GM12892 (cell line): ENCODE measurements around the gene ZCCHC8.

Experiments used
- POLR2A ChIP-seq: IDR thresholded peaks from 2 replicates; pipeline ENCODE4 v1.6.1; 2011; ENCODE audit warnings: low read depth, low read length, control low read depth
- POLR2AphosphoS5 ChIP-seq: IDR thresholded peaks from 2 replicates; pipeline ENCODE4 v1.6.1; 2011; ENCODE audit warnings: low read depth, low read length, control low read depth
- TAF1 ChIP-seq: IDR thresholded peaks from 2 replicates; pipeline ENCODE4 v1.6.1; 2011; ENCODE audit warnings: low read depth, mild to moderate bottlenecking, control low read depth, low read length, borderline replicate concordance

- no peak for TF ChIP-seq POLR2A
- TF ChIP-seq POLR2AphosphoS5, result no peak
- 0 out of 2 replicates have a peak, but pooled peaks have one; percentile 25 for TF ChIP-seq TAF1
Observed at GRCh38 chr12:122499991-122500684, 594 bp downstream of the ZCCHC8 start.
